DND-41 (cell line): ENCODE measurements around the gene FRK.

Source experiments
- CTCF ChIP-seq: IDR thresholded peaks from 2 replicates; pipeline ENCODE4 v1.5.1; 2012; ENCODE audit warnings: borderline replicate concordance, low read length, moderate library complexity, mild to moderate bottlenecking; ENCODE audit not compliant: poor library complexity, severe bottlenecking; ENCODE audit errors: extremely low read depth
- EZH2 ChIP-seq: IDR thresholded peaks from 3 replicates; pipeline ENCODE4 v1.6.1; 2012; ENCODE audit warnings: borderline replicate concordance, low read depth, mild to moderate bottlenecking, moderate library complexity, low read length, inconsistent platforms; ENCODE audit not compliant: severe bottlenecking

GRCh38 chr6:115972679-115973078 is 88.0 kb downstream of the FRK start:
- TF ChIP-seq CTCF: no peak
- TF ChIP-seq EZH2: no peak
